MM.1S (cell line): Measurements from ENCODE around the gene TARBP1.

Experiments
- DNase-seq: peaks from one replicate; pipeline ENCODE4 v3.0.0-alpha.2; 2015
- H2AFZ ChIP-seq: fragments of 300-600 bp; sonication (generic); 2 replicates; pipeline ENCODE4 v1.6.0; 2016; ENCODE audit warnings: antibody characterized with exemption, low read length
- H3F3A ChIP-seq: fragments of 300-600 bp; sonication (generic); 2 replicates; pipeline ENCODE4 v1.6.1; 2016; ENCODE audit warnings: mild to moderate bottlenecking, antibody characterized with exemption, low read length, moderate library complexity, mixed read lengths; ENCODE audit not compliant: insufficient read depth
- H3K27ac ChIP-seq: fragments of 300-600 bp; sonication (generic); 2 replicates; pipeline ENCODE4 v1.5.1; 2016; ENCODE audit warnings: mild to moderate bottlenecking, low read length
- H3K27me3 ChIP-seq: fragments of 300-600 bp; sonication (generic); replicated peaks from 2 replicates; pipeline ENCODE4 v1.6.0; 2016; ENCODE audit warnings: low read length; ENCODE audit not compliant: insufficient read depth
- H3K36me3 ChIP-seq: fragments of 300-600 bp; sonication (generic); replicated peaks from 2 replicates; pipeline ENCODE4 v1.6.1; 2016; ENCODE audit warnings: mild to moderate bottlenecking, low read length, mixed read lengths; ENCODE audit not compliant: insufficient read depth
- H3K4me1 ChIP-seq: fragments of 300-600 bp; sonication (generic); 2 replicates; pipeline ENCODE4 v1.6.1; 2016; ENCODE audit warnings: low read length, mixed read lengths
- H3K4me2 ChIP-seq: fragments of 300-600 bp; sonication (generic); 2 replicates; pipeline ENCODE4 v1.6.0; 2016; ENCODE audit warnings: low read depth, low read length
- H3K4me3 ChIP-seq: fragments of 300-600 bp; sonication (generic); 2 replicates; pipeline ENCODE4 v1.5.1; 2016; ENCODE audit warnings: low read length, mixed read lengths
- H3K79me2 ChIP-seq: fragments of 300-600 bp; sonication (generic); 2 replicates; pipeline ENCODE4 v1.6.1; 2016; ENCODE audit warnings: mixed run types, low read length, mixed read lengths
- H3K9ac ChIP-seq: fragments of 300-600 bp; sonication (generic); 2 replicates; pipeline ENCODE4 v1.6.1; 2016; ENCODE audit warnings: low read length, mixed read lengths
- H3K9me2 ChIP-seq: fragments of 300-600 bp; sonication (generic); replicated peaks from 2 replicates; pipeline ENCODE4 v1.6.1; 2016; ENCODE audit warnings: mild to moderate bottlenecking, low read length, mixed read lengths; ENCODE audit not compliant: insufficient read depth
- H3K9me3 ChIP-seq: fragments of 300-600 bp; sonication (generic); replicated peaks from 2 replicates; pipeline ENCODE4 v1.6.1; 2016; ENCODE audit warnings: mild to moderate bottlenecking, low read length, mixed read lengths; ENCODE audit not compliant: insufficient read depth
- H4K20me1 ChIP-seq: fragments of 300-600 bp; sonication (generic); 2 replicates; pipeline ENCODE4 v1.6.1; 2016; ENCODE audit warnings: mild to moderate bottlenecking, low read length, moderate library complexity, mixed read lengths; ENCODE audit not compliant: insufficient read depth
- EZH2phosphoT487 ChIP-seq: fragments of 300-600 bp; sonication (generic); IDR thresholded peaks from 2 replicates; pipeline ENCODE4 v1.6.1; 2018; ENCODE audit warnings: antibody characterized with exemption, low read length

The TARBP1 gene

GRCh38 chr1:234342774-234343173 is 136.2 kb downstream of the TARBP1 start:
- H3K9ac ChIP-seq: no peak overlapping the region
- no peaks in the 10 kb centered on the region for H3K9me3 ChIP-seq
- H3K4me3 ChIP-seq: no peak overlapping the region
- DNase-seq: no peak
- H3F3A ChIP-seq: no peaks in the 10 kb centered on the region
- no peaks in the 10 kb centered on the region for H3K79me2 ChIP-seq
- H3K4me2 ChIP-seq: no peak overlapping the region
- H3K4me1 ChIP-seq: no peaks in the 10 kb centered on the region
- H3K9me2 ChIP-seq: no peaks in the 10 kb centered on the region
- TF ChIP-seq EZH2phosphoT487: no peak
- no peak overlapping the region for H3K27ac ChIP-seq
- H4K20me1 ChIP-seq: no peaks in the 10 kb centered on the region
- no peaks in the 10 kb centered on the region for H3K27me3 ChIP-seq
- no peak overlapping the region for H2AFZ ChIP-seq
- no peaks in the 10 kb centered on the region for H3K36me3 ChIP-seq
